ENCODE results near the gene KCNJ3. TPM values are rescaled to one million over a fixed set of nuclear protein-coding genes. Genes with fewer than 3 reads are reported as not detected.

Gene KCNJ3
- total RNA-seq, 1 experiment from 2014 or later: not detected

DNA sequence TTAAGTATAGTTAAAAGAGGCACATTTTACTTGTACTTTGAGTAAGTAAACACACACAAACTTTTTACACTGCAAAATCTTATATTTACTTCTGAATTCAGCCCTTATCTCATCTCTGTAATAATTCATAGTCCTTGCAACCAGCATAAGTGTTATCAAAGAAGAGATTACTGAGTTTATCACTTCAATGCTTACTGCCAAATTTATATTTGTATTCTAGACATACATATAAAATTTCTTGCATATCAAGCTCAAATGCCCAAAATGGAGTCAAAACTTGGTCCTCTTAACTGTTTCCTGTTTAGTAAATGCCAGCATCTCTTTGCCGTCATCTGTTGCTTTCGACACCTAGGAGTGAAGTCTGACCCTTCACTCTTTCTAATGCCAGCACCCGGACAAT is 21.1 kb upstream of the KCNJ3 start:
- no TSS peak for BruUV-seq (replicated peaks)

DNA sequence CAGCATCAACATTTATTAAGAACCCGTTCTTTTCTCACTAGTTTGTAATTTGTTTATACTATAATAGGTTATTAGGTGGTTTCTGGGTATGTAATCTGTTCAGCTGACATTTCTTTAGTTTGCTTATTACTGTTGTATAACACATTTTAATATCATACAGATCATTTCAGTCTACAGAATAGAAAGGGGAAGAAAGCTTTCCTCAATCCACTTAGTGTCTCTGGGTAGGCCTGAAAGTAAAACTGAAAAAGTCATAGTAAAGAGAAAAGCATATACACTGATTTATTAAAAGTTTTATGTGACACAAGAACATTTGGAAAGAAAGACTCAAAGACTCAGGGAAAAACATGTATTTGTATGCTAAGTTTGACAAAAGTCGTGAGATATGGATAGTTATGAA is 16.8 kb upstream of the KCNJ3 start:
- Histone ChIP-seq H3K4me1 (ENCODE audit: insufficient read depth, low read length, poor library complexity, severe bottlenecking) (no peaks in the 10 kb centered on the region), H3K9me3 (ENCODE audit: low read depth, low read length, poor library complexity, severe bottlenecking) (no peaks in the 10 kb centered on the region), H3K27ac (ENCODE audit: low read depth, low read length, poor library complexity, severe bottlenecking) (no peak overlapping the region), H3K4me3 (ENCODE audit: low read depth, low read length, poor library complexity, severe bottlenecking) (no peak overlapping the region), H3K36me3 (ENCODE audit: insufficient read depth, low read length, poor library complexity, severe bottlenecking) (no peaks in the 10 kb centered on the region), H3K27me3 (replicated peaks; ENCODE audit: insufficient read depth, low read depth, low read length, poor library complexity) (no peaks in the 10 kb centered on the region)
- BruUV-seq (replicated peaks): no TSS peak
- intact Hi-C loops (cut with micrococcal nuclease; ENCODE audit: unreplicated experiment): no loop called here
- no peak for DNase-seq (ENCODE audit: low spot score)
- ChIA-PET CTCF (no interaction called here), POLR2A (ENCODE audit: low non-redundant PET) (no interaction called here)
- TF ChIP-seq, protein P1, sequence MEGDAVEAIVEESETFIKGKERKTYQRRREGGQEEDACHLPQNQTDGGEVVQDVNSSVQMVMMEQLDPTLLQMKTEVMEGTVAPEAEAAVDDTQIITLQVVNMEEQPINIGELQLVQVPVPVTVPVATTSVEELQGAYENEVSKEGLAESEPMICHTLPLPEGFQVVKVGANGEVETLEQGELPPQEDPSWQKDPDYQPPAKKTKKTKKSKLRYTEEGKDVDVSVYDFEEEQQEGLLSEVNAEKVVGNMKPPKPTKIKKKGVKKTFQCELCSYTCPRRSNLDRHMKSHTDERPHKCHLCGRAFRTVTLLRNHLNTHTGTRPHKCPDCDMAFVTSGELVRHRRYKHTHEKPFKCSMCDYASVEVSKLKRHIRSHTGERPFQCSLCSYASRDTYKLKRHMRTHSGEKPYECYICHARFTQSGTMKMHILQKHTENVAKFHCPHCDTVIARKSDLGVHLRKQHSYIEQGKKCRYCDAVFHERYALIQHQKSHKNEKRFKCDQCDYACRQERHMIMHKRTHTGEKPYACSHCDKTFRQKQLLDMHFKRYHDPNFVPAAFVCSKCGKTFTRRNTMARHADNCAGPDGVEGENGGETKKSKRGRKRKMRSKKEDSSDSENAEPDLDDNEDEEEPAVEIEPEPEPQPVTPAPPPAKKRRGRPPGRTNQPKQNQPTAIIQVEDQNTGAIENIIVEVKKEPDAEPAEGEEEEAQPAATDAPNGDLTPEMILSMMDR (conservative IDR thresholded peaks at IDR 0.05; ENCODE audit: low read depth, low read length): no peak
- TF ChIP-seq EZH2 (IDR thresholded peaks at IDR 0.05; ENCODE audit: borderline replicate concordance, low read depth, low read length, poor library complexity, severe bottlenecking): no peak

More for the DNA sequence above, 21.1 kb upstream of the KCNJ3 start:
- Histone ChIP-seq H3K27ac (ENCODE audit: low read depth, low read length, poor library complexity, severe bottlenecking) (no peak overlapping the region), H3K9me3 (ENCODE audit: low read depth, low read length, poor library complexity, severe bottlenecking) (no peaks in the 10 kb centered on the region), H3K27me3 (replicated peaks; ENCODE audit: insufficient read depth, low read depth, low read length, poor library complexity) (no peaks in the 10 kb centered on the region), H3K36me3 (ENCODE audit: insufficient read depth, low read length, poor library complexity, severe bottlenecking) (no peaks in the 10 kb centered on the region), H3K4me1 (ENCODE audit: insufficient read depth, low read length, poor library complexity, severe bottlenecking) (no peaks in the 10 kb centered on the region), H3K4me3 (ENCODE audit: low read depth, low read length, poor library complexity, severe bottlenecking) (no peak overlapping the region)
- POLR2A ChIA-PET (ENCODE audit: low non-redundant PET): no interaction called here
- TF ChIP-seq EZH2 (IDR thresholded peaks at IDR 0.05; ENCODE audit: borderline replicate concordance, low read depth, low read length, poor library complexity, severe bottlenecking): no peak
- TF ChIP-seq, protein P1 (conservative IDR thresholded peaks at IDR 0.05; ENCODE audit: low read depth, low read length): no peak
- DNase-seq (ENCODE audit: low spot score): no peak
- CTCF ChIA-PET: no interaction called here
- intact Hi-C loops (cut with micrococcal nuclease; ENCODE audit: unreplicated experiment): no loop called here

DNA sequence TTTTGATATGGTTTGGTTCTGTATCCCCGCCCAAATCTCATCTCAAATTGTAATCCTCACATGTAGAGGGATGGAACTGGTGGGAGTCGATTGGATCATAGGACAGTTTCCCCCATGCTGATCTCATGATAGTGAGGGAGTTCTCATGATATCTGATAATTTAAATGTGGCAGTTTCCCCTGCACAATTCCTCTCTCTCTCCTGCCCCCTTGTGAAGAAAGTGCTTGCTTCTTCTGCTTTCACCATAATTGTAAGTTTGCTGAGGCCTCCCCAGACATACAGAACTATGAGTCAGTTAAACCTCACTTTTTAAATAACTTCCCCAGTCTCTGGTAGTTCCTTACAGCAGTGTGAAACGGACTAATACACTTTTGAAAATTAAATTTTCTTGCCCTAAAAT is 12.3 kb upstream of the KCNJ3 start:
- no peak overlapping the region for H3K27ac ChIP-seq (ENCODE audit: low read depth, low read length, poor library complexity, severe bottlenecking)
- no peak for TF ChIP-seq EZH2 (IDR thresholded peaks at IDR 0.05; ENCODE audit: borderline replicate concordance, low read depth, low read length, poor library complexity, severe bottlenecking)
- TF ChIP-seq, protein P1 (conservative IDR thresholded peaks at IDR 0.05; ENCODE audit: low read depth, low read length): peak; percentile 33; the same call in 1 of the 2 replicates
- no peaks in the 10 kb centered on the region for H3K36me3 ChIP-seq (ENCODE audit: insufficient read depth, low read length, poor library complexity, severe bottlenecking)
- BruUV-seq (replicated peaks): no TSS peak
- CTCF ChIA-PET: no interaction called here
- POLR2A ChIA-PET (ENCODE audit: low non-redundant PET): no interaction called here
- DNase-seq (ENCODE audit: low spot score): peak; percentile 10
- no peak overlapping the region for H3K4me3 ChIP-seq (ENCODE audit: low read depth, low read length, poor library complexity, severe bottlenecking)
- H3K27me3 ChIP-seq (replicated peaks; ENCODE audit: insufficient read depth, low read depth, low read length, poor library complexity): no peaks in the 10 kb centered on the region
- H3K4me1 ChIP-seq (ENCODE audit: insufficient read depth, low read length, poor library complexity, severe bottlenecking): no peaks in the 10 kb centered on the region
- intact Hi-C loops (cut with micrococcal nuclease; ENCODE audit: unreplicated experiment): no loop called here
- H3K9me3 ChIP-seq (ENCODE audit: low read depth, low read length, poor library complexity, severe bottlenecking): no peaks in the 10 kb centered on the region

All from A673 (cell line).